Measurements from ENCODE around the gene DENND1A.

- TF ChIP-seq POLR2AphosphoS5 (IDR thresholded peaks at IDR 0.05; ENCODE audit: low read depth, low read length) (no peak), TAF1 (IDR thresholded peaks at IDR 0.05; ENCODE audit: borderline replicate concordance, insufficient read depth, low read length) (no peak), REST (IDR thresholded peaks at IDR 0.05; ENCODE audit: insufficient read depth in 1 of 2, low read depth in 2 of 2, low read length in 2 of 2) (no peak)
These were observed 17.4 kb upstream of the DENND1A start for GRCh38 chr9:123947326-123947725.

Data from PFSK-1 (cell line).